ENCODE data around the gene PRR15L.
"Not testable (repeated sequence)": the region's sequence is repeated elsewhere in the genome, so short reads cannot be mapped to it uniquely, and the experiment has no call there.

The PRR15L gene, protein sequence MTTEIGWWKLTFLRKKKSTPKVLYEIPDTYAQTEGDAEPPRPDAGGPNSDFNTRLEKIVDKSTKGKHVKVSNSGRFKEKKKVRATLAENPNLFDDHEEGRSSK

DNA sequence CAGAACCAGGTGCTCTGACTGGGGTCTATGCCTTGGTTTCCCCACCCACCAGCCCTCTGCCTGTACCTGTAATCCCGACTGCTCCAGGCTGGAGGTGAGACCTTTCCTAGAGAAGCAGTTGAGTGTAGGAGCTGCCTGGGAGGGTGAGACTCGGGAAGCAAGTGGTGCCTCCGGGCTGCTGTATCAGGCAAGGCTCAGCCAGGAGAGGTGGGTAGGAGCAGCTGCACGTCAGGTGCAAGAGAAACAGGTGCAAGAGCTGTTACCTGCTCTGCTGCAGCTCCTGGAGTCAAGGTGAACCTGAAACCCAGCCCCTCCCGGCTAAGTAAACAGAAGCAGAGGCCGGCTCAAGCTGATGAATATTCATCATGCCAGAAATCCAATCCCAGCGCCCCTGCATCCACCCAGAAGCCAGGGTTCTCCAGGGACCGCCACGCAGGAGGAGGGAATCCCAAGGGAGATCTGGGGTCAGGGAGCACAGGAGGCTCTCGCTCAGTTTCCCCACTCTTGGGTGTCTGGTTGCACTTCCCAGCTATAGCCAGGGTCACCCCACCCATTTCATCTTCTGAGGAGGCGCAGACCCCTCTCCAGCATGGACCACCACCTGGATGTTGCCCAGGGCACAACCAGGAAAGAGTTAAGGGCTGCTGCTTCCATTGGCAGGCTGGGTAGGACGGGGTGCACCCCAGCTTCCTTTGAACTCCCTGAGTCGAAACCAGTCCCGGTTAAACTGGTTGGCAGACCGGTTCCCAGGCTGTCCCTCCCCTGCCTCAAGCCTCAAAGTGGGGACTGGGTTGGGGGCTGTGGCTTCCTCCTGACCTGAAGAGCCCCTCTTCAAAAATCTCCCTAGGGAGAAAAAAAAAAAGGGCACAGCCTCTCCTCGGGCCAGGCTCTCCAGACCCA, at the start of gene PRR15L:
TSS of gene PRR15L (minus strand) at position 293 of the 900 bp plus-strand sequence. CDS start 4,649 bp downstream, outside the sequence.
- DNase-seq: no peak

- DNase-seq: no peak
Measured at GRCh38 chr17:48006936-48007709, 49.4 kb upstream of the PRR15L start.

DNA sequence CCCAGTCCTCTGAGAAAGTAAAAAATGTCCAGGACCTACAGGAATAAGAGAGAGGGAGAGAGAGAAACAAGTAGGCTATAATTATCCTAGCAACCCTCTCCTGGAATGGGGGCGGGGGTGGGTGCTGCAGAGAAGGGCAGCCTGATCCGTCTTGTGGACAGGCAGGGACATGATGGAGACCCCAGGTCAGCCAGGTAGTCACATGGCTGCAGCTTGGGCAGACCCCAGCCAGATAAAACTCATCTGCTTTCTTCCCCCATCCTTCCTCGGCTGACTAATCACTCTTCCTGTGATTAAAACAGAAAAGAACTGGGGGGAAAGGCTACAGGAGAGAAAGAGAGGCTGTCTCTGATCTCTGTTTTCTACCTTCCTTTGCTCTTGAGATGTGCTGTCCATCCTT, 47.3 kb upstream of the PRR15L start:
- no peak for DNase-seq

DNA sequence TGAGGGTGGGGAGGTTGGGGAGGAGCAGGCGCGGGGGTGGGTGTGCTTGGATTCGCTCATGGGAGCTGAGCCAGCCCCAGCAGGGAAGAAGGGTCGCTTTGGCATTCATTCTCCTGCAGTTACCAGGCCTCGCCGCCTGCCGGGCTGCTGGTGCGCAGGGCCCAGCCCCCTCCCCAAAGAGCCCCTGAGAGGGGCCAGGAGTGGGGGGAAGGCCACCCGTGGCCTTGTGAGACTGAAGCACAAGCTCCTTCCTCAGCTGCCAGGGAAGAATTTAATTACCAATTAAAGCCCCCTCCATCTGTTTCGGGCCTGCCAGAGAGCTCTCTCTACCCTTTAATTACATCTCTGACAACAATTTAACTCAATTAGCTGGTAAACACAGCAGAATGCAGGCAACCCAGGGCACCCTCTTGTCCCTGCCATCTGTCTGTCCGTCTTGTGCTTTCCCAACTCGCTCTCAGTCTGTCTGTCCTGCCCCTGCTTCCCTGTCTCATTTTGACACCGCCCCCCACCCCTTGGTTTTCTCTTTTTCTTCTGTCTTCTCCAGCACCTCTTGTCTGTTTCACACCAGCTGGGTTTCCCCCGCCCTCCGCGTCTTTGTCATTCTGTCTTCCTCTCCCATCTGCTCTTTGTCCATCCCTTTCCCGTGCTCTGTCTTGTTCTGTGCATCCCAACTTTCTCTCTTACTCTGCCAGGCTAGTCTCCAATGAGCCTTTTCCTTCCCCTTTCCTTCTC, 45.9 kb upstream of the PRR15L start:
- peak; percentile 99 for DNase-seq

DNA sequence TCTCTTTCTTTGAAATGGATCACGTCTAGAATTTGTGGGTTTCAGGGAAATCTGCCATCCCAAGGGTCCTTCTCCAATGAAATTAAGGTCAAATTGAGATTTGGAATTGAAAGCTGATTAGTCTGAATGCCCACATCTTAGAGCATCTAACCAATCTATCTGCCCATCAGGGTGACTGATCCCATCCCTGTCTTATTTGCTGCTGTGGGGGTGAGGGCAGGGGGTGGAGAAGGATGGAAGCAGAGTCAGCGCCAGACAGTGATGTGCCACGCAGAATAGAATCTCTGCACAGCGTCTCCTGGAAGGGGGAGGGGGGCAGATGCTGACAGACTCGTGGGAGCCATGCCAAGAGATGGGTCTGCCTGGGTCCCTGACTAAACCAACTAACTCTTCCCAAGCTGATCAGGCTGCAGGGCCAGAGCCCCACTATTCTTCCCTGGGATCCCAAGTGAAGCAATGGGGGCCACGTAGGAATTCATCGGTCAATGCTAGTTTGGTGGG, 45.3 kb upstream of the PRR15L start:
- peak; percentile 97 for DNase-seq

GRCh38 chr17:48002266-48002915, 44.7 kb upstream of the PRR15L start:
- peak; percentile 76 for DNase-seq

DNA sequence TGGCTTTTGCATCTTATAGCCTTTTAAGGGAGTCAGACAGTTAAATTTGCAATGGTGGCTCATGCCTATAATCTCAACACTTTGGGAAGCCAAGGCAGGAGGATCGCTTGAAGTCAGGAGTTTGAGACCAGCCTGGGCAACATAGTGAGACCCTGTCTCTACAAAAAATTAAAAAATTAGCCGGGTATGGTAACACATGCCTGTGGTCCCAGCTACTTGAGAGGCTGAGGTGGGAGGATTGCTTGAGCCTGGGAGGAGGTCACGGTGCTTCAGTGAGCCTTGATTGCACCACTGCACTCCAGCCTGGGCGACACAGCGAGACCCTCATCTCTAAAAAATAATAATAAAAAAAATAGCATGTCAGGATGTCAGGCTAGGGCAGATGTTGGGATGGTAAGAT, 44.0 kb upstream of the PRR15L start:
- DNase-seq: not testable (repeated sequence)

DNA sequence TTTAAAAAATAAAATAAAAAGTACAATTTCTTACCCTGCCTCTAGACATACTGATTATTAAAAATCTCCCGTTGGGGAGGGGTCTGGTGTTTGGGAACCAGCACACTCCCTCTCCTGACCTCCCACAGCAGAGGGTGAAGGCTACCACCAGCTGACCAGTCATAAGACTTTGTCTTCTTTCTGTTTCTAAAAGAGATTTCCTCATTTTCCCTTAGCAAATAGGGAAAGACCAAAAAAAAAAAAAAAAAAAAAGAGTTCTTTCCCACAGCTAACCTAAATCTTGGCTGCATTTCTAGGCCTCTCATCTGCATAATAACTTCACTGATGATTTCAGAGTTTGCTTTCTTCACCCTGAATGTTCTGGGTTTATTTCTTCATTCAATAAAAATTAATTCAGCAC, 43.5 kb upstream of the PRR15L start:
- no peak for DNase-seq

- no peak for DNase-seq
Measured at GRCh38 chr17:47999582-47999981, 41.9 kb upstream of the PRR15L start.

DNA sequence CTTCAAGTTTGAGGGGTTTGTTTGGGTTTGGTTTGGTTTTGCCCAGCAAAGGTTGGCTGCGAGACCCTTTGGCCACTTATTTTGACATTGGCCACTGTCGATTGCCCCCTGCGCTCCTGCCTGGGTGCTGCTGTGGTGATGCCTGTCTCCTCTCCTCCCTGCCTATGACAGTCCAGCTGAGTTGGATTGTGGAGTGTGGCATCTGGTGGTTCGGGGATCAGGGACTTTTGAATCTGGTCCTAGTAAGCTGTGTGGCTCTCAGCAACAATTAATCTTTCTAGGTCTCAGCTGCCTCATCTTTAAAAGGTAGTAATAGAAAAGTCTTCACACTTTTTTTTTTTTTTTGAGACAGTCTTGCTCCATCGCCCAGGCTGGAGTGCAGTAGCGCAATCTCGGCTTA, 40.4 kb upstream of the PRR15L start:
- DNase-seq: no peak

DNA sequence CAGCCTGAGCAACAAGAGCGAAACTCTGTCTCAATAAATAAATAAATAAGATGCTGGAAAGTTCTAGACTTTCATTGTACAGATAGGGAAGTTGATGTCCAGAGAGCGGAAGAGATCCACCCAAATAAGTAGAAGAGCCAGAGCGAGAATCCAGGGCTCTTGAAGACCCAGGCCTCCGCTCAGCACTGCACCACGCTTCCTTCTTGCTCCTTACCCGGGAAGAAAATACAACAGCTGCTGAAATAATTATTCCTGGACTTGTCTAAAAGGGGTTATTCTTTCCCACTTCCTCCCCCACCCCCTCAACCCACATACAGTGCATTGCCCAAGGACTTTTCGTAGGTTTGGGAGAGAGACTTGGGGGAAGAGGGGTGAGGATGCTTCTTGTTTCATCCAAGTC, 39.9 kb upstream of the PRR15L start:
- DNase-seq: no peak

- no peak for DNase-seq
Measured at GRCh38 chr17:47996201-47996600, 38.5 kb upstream of the PRR15L start.

DNA sequence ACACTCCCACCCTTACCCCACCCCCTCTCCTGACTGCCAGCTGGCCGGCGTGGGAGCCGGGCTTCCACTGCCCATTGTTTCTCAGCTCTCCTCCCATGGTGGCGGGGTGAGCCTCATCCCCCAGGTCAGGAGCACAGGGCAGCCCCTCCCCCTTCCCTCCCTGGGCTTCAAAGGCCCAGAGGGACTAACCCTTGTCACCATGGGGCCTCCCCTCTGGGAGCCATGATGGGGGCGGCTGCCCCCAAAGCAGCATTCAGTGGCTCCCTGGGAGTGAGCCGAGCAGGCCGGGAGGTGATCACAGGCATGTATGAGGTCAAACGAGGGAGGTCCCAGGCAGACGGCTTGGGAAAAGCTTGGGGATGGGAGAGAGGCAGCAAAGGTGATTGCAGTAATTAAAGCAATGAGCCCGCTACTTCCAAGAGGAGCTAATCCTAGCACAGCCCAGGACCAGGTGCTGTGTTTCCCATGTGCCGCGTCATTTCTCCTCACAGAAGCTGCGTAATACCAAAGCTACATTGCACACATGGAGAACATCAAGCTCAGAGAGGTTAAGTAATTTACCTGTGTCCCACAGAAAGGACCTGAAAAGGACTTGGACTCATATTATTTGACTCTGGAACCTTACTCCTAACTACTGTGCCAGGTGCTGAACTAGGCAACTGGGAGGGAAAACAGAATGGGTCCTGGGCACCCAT, 37.7 kb upstream of the PRR15L start:
- no peak for DNase-seq

DNA sequence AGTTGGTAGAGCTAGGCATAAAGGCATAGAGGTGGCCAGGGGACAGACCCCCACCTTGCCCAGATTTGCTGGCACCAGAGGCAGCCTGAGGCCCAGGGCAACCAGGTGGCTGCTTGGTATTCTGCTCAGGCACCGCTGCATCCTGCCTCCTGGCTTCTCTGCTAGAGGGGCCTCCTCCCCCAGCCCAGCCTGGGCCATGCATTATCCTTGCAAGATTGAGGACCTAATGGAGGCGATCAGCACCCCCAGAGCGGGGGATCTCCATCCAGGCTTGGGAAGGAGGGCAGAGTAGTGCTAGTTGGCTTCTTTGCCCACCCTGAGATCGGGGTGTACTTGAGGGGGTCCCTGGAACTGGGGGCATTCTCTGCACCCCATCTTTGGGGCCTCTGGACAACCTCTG, 37.0 kb upstream of the PRR15L start:
- no peak for DNase-seq

DNA sequence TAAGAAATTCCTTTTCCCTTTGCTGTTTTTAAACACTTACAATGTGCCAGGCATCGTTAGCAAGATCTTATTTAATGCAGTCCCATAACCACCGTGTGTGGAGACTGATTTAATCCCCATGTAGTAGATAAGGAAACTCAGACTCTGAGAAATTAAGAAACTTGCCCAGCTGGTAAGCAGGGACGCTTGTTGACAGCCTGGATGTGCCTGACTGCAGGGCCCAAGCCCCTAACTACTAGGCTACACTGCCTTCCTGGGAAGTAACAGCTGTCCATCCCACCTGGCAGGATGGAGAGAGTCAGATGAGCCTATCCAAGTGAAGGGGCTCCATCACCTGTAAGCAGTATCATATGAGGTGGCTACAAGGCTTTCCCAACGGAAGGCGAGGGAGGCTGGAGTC, 36.3 kb upstream of the PRR15L start:
- no peak for DNase-seq

GRCh38 chr17:47993031-47993564, 35.4 kb upstream of the PRR15L start:
- no peak for DNase-seq

GRCh38 chr17:47992216-47992615, 34.5 kb upstream of the PRR15L start:
- no peak for DNase-seq

DNA sequence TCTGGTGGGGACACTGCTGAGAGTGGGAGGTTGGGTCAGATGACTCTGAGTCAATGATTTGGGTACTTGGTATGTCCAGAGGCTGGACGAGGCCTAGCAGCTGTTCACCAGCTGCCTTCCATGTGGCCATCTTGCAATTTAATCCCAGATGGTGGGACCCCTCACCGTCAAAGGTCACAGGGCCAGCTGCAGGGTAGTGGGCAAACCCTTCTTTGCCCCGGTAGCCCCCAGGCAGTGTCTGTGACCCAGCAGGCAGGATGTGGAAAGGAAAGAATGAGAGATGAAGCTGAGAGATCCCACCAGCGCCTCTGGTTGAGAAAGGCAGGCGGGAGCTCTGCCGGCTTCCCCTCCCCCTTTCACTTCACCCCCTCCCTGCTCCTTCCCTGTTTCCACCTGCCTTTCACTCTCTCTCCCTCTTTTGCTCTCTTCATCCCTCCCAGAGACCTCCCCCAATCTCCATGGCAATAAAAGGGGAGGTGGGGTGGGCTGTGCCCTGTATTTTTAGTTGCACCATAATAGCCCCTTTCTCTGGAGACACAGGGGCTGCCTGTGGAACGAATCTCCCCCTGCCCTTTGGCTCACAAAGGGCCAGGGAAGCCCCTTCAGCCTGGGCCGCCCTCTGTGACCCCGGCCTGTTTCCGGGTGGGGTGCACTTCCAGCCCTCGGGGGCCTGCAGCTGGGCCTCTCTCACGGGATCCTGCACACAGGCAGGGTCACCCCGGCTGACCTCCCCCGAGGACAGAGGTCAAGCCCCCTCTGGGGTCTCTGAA, 33.5 kb upstream of the PRR15L start:
- no peak for DNase-seq

- no peak for DNase-seq
Measured at GRCh38 chr17:47989700-47990099, 32.0 kb upstream of the PRR15L start.

DNA sequence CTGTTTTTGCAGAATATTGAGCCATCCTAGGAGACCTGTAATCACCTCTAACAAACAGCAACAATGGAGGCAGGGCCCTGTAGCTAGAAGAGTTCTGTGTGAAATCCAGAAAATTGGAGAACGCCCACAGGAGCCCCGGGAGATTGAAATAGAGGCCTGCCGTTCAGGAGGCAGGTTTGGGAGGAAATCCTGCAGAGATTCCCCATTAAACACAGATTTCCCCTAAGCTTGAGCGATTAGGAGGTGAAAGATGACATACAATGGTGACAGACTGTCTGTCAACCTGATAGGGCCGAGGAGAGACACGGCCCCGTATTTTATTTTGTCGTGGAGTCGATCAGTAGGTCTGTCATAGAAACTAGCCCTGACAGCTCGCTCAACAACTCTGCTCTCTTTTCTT, 31.5 kb upstream of the PRR15L start:
- DNase-seq: no peak

- not testable (repeated sequence) for DNase-seq
Measured at GRCh38 chr17:47988445-47988844, 30.8 kb upstream of the PRR15L start.
